ENCODE measurements around the gene LRPAP1.
A peak's percentile ranks its signal among the peaks of the same experiment; 100 is the strongest.

LRPAP1 gene

GRCh38 chr4:3484057-3484973, 47.9 kb downstream of the LRPAP1 start:
- ATAC-seq (ENCODE audit: low read depth) (peak; percentile 73), DNase-seq (ENCODE audit: low spot score) (peak; percentile 91)
- H3K27me3 ChIP-seq (ENCODE audit: insufficient read depth, poor library complexity, severe bottlenecking) = no peaks in the 10 kb centered on the region
- no peaks in the 10 kb centered on the region for H3K9me3 ChIP-seq (ENCODE audit: severe bottlenecking)
- peak overlapping the region; percentile 83 for H3K27ac ChIP-seq (ENCODE audit: poor library complexity, severe bottlenecking)
- H3K36me3 ChIP-seq (ENCODE audit: low read depth) = no peaks in the 10 kb centered on the region
- peaks cover 8% of the 10 kb centered on the region for H3K4me1 ChIP-seq (ENCODE audit: insufficient read depth, poor library complexity, severe bottlenecking)
- H3K4me3 ChIP-seq (ENCODE audit: severe bottlenecking) = peak overlapping the region; percentile 33
- TF ChIP-seq CTCF (IDR thresholded peaks at IDR 0.05; ENCODE audit: poor library complexity, severe bottlenecking) = no peak

- H3K27ac ChIP-seq (ENCODE audit: poor library complexity, severe bottlenecking) = peak overlapping the region; percentile 83
- H3K4me1 ChIP-seq (ENCODE audit: insufficient read depth, poor library complexity, severe bottlenecking) = peaks cover 8% of the 10 kb centered on the region
- H3K9me3 ChIP-seq (ENCODE audit: severe bottlenecking) = no peaks in the 10 kb centered on the region
- no peak for TF ChIP-seq CTCF (IDR thresholded peaks at IDR 0.05; ENCODE audit: poor library complexity, severe bottlenecking)
- no peaks in the 10 kb centered on the region for H3K27me3 ChIP-seq (ENCODE audit: insufficient read depth, poor library complexity, severe bottlenecking)
- H3K4me3 ChIP-seq (ENCODE audit: severe bottlenecking) = peak overlapping the region; percentile 33
- no peak for ATAC-seq (ENCODE audit: low read depth)
- no peaks in the 10 kb centered on the region for H3K36me3 ChIP-seq (ENCODE audit: low read depth)
- no peak for DNase-seq (ENCODE audit: low spot score)
Observed at GRCh38 chr4:3483471-3483921, 48.7 kb downstream of the LRPAP1 start.

GRCh38 chr4:3482707-3483106, 49.5 kb downstream of the LRPAP1 start:
- TF ChIP-seq CTCF (IDR thresholded peaks at IDR 0.05; ENCODE audit: poor library complexity, severe bottlenecking) = no peak
- Histone ChIP-seq H3K36me3 (ENCODE audit: low read depth) (no peaks in the 10 kb centered on the region), H3K27ac (ENCODE audit: poor library complexity, severe bottlenecking) (no peak overlapping the region), H3K4me3 (ENCODE audit: severe bottlenecking) (no peak overlapping the region), H3K4me1 (ENCODE audit: insufficient read depth, poor library complexity, severe bottlenecking) (peaks cover 8% of the 10 kb centered on the region), H3K9me3 (ENCODE audit: severe bottlenecking) (no peaks in the 10 kb centered on the region), H3K27me3 (ENCODE audit: insufficient read depth, poor library complexity, severe bottlenecking) (no peaks in the 10 kb centered on the region)
- no peak for ATAC-seq (ENCODE audit: low read depth)
- no peak for DNase-seq (ENCODE audit: low spot score)

GRCh38 chr4:3481783-3482393, 50.3 kb downstream of the LRPAP1 start:
- DNase-seq (ENCODE audit: low spot score) = no peak
- no peaks in the 10 kb centered on the region for H3K36me3 ChIP-seq (ENCODE audit: low read depth)
- peaks cover 8% of the 10 kb centered on the region for H3K4me1 ChIP-seq (ENCODE audit: insufficient read depth, poor library complexity, severe bottlenecking)

More at GRCh38 chr4:3481783-3482393, 50.3 kb downstream of the LRPAP1 start:
- H3K27me3 ChIP-seq (ENCODE audit: insufficient read depth, poor library complexity, severe bottlenecking) = no peaks in the 10 kb centered on the region
- ATAC-seq (ENCODE audit: low read depth) = no peak
- no peak overlapping the region for H3K4me3 ChIP-seq (ENCODE audit: severe bottlenecking)
- H3K9me3 ChIP-seq (ENCODE audit: severe bottlenecking) = no peaks in the 10 kb centered on the region
- H3K27ac ChIP-seq (ENCODE audit: poor library complexity, severe bottlenecking) = no peak overlapping the region
- TF ChIP-seq CTCF (IDR thresholded peaks at IDR 0.05; ENCODE audit: poor library complexity, severe bottlenecking) = no peak

Measured in RWPE2 (cell line).